Keratinocyte (primary cell): ENCODE data around the gene FHIT. TPM values are rescaled to one million over a fixed set of nuclear protein-coding genes. Genes with fewer than 3 reads are reported as not detected.

ENCODE experiments used
- DNase-seq: peaks from one replicate; pipeline ENCODE4 v3.0.0-alpha.2; 2011; ENCODE audit warnings: low read depth, missing footprints, low spot score
- FAIRE-seq: peaks from 2 replicates; lab custom pipeline; 2011; peaks lifted over from hg19 to GRCh38; lab: Jason Lieb, UNC
- H2AFZ ChIP-seq: 2 replicates; pipeline ENCODE4 v1.6.0; 2012; ENCODE audit warnings: low read length, control low read depth, inconsistent platforms; ENCODE audit not compliant: control insufficient read depth
- H3K27ac ChIP-seq: 2 replicates; pipeline ENCODE4 v1.5.1; 2011; ENCODE audit warnings: low read length; ENCODE audit not compliant: control insufficient read depth, insufficient read depth
- H3K27me3 ChIP-seq: 3 replicates; pipeline ENCODE4 v1.6.0; 2011; ENCODE audit warnings: low read length; ENCODE audit not compliant: control insufficient read depth, insufficient read depth; ENCODE audit errors: extremely low read depth
- H3K36me3 ChIP-seq, 2 experiments: 2 replicates in 1 of 2; 3 replicates in 1 of 2; pipeline ENCODE4 v1.5.1; 2011; ENCODE audit warnings: low read length in 2 of 2, mild to moderate bottlenecking in 1 of 2; ENCODE audit not compliant: control insufficient read depth in 2 of 2, insufficient read depth in 2 of 2; ENCODE audit errors: extremely low read depth in 1 of 2
- H3K4me1 ChIP-seq: 3 replicates; pipeline ENCODE4 v1.5.1; 2011; ENCODE audit warnings: low read length; ENCODE audit not compliant: control insufficient read depth, insufficient read depth; ENCODE audit errors: extremely low read depth
- H3K4me2 ChIP-seq: 3 replicates; pipeline ENCODE4 v1.6.0; 2011; ENCODE audit warnings: low read depth, low read length; ENCODE audit not compliant: control insufficient read depth, insufficient read depth; ENCODE audit errors: extremely low read depth
- H3K4me3 ChIP-seq, 3 experiments: fragments of 200-600 bp in 1 of 3; sonication (generic) in 1 of 3; 2 replicates in 2 of 3; 3 replicates in 1 of 3; pipeline ENCODE4 v1.5.1; 2011 to 2016; ENCODE audit warnings: low read length in 3 of 3, mild to moderate bottlenecking in 3 of 3, control low read depth in 2 of 3, inconsistent platforms in 1 of 3, low read depth in 1 of 3, mixed read lengths in 1 of 3, mixed run types in 1 of 3, moderate library complexity in 1 of 3; ENCODE audit not compliant: control insufficient read depth in 2 of 3, insufficient read depth in 2 of 3; ENCODE audit errors: extremely low read depth in 1 of 3
- H3K79me2 ChIP-seq: 2 replicates; pipeline ENCODE4 v1.6.0; 2012; ENCODE audit warnings: low read length; ENCODE audit not compliant: control insufficient read depth, insufficient read depth
- H3K9ac ChIP-seq: 3 replicates; pipeline ENCODE4 v1.6.0; 2011; ENCODE audit warnings: low read length; ENCODE audit not compliant: control insufficient read depth, insufficient read depth; ENCODE audit errors: extremely low read depth
- H3K9me1 ChIP-seq: 3 replicates; pipeline ENCODE4 v1.6.0; 2011; ENCODE audit warnings: low read length; ENCODE audit not compliant: control insufficient read depth, insufficient read depth; ENCODE audit errors: extremely low read depth
- H3K9me3 ChIP-seq: 2 replicates; pipeline ENCODE4 v1.5.1; 2012; ENCODE audit warnings: low read depth, low read length; ENCODE audit not compliant: control insufficient read depth
- H4K20me1 ChIP-seq: 3 replicates; pipeline ENCODE4 v1.6.0; 2011; ENCODE audit warnings: low read length; ENCODE audit not compliant: control insufficient read depth, insufficient read depth; ENCODE audit errors: extremely low read depth
- CTCF ChIP-seq, 3 experiments: IDR thresholded peaks in 1 of 3; conservative IDR thresholded peaks in 1 of 3; optimal IDR thresholded peaks in 1 of 3; 2 replicates in 2 of 3; 3 replicates in 1 of 3; pipeline versions ENCODE3 to v1.5.1; 2011; ENCODE audit warnings: low read length in 3 of 3, mild to moderate bottlenecking in 3 of 3, moderate library complexity in 2 of 3, control low read depth in 1 of 3, inconsistent platforms in 1 of 3; ENCODE audit not compliant: insufficient read depth in 2 of 3; ENCODE audit errors: extremely low read depth in 1 of 3
- EZH2 ChIP-seq: IDR thresholded peaks from one replicate; pipeline ENCODE4 v1.6.1; 2012; ENCODE audit warnings: inconsistent platforms, mild to moderate bottlenecking, low read length, moderate library complexity
- dilution Hi-C: fragments of 300-500 bp; cut with MboI; formaldehyde crosslinking; loops from one replicate; pipeline ENCODE4 v1.7.0; 2020; ENCODE audit warnings: low sequenced_read_pairs; ENCODE audit not compliant: extremely low pct_ligation_motif_present
- polyA plus RNA-seq, 5 experiments: library from polyadenylated mRNA; depleted of rRNA in 3 of 5; stranded (reverse) in 3 of 5; stranded (forward) in 1 of 5; unstranded in 1 of 5; fragments of >200 nt; gene quantifications; 1 replicate in 1 of 5; 2 replicates in 3 of 5; 3 replicates in 1 of 5; pipeline versions ENCODE4 v1.2.1 to v1.2.3, GENCODE V29; 2011 to 2012; ENCODE audit warnings: missing spikeins in 2 of 5, low read depth in 1 of 5, low replicate concordance in 1 of 5

The FHIT gene
- polyA plus RNA-seq, 1 donor (not counting 4 experiments of a cell fraction or from before 2014, with no cell fraction given): 2.2 TPM

GRCh38 chr3:61008153-61008997 is 242.9 kb downstream of the FHIT start:
- no peaks in the 10 kb centered on the region for H3K36me3 ChIP-seq
- dilution Hi-C loops: no loop called here
- H3K27me3 ChIP-seq: no peaks in the 10 kb centered on the region

GRCh38 chr3:61005591-61005990 is 245.7 kb downstream of the FHIT start:
- no peaks in the 10 kb centered on the region for H4K20me1 ChIP-seq
- TF ChIP-seq CTCF (optimal IDR thresholded peaks at IDR 0.05 in 1 of 3, IDR thresholded peaks at IDR 0.05 in 1 of 3, conservative IDR thresholded peaks at IDR 0.05 in 1 of 3; ENCODE audit: extremely low read depth in 1 of 3, insufficient read depth in 2 of 3, low read length in 3 of 3) (no peak), EZH2 (no peak)
- H3K27me3 ChIP-seq: no peaks in the 10 kb centered on the region
- H3K9ac ChIP-seq: no peak overlapping the region
- H3K36me3 ChIP-seq: no peaks in the 10 kb centered on the region
- no peaks in the 10 kb centered on the region for H3K79me2 ChIP-seq
- H2AFZ ChIP-seq: no peak overlapping the region
- no peak for FAIRE-seq
- H3K4me1 ChIP-seq: no peaks in the 10 kb centered on the region
- no peaks in the 10 kb centered on the region for H3K9me1 ChIP-seq
- H3K27ac ChIP-seq: no peak overlapping the region
- no peak overlapping the region for H3K4me3 ChIP-seq
- no peaks in the 10 kb centered on the region for H3K9me3 ChIP-seq
- no peak overlapping the region for H3K4me2 ChIP-seq
- dilution Hi-C loops: no loop called here
- DNase-seq: no peak

More at GRCh38 chr3:61008153-61008997, 242.9 kb downstream of the FHIT start:
- Histone ChIP-seq H2AFZ (no peak overlapping the region), H3K4me3 (no peak overlapping the region), H3K9me1 (no peaks in the 10 kb centered on the region), H3K9me3 (no peaks in the 10 kb centered on the region), H3K4me1 (no peaks in the 10 kb centered on the region), H4K20me1 (no peaks in the 10 kb centered on the region), H3K79me2 (no peaks in the 10 kb centered on the region), H3K27ac (no peak overlapping the region), H3K9ac (no peak overlapping the region), H3K4me2 (no peak overlapping the region)
- FAIRE-seq (no peak), DNase-seq (no peak)
- TF ChIP-seq EZH2: no peak
- TF ChIP-seq CTCF (optimal IDR thresholded peaks at IDR 0.05 in 1 of 3, IDR thresholded peaks at IDR 0.05 in 1 of 3, conservative IDR thresholded peaks at IDR 0.05 in 1 of 3; ENCODE audit: extremely low read depth in 1 of 3, insufficient read depth in 2 of 3, low read length in 3 of 3): no peak
